NCI-H128 (cell line): ENCODE results near the gene SFMBT1.
"Not testable (repeated sequence)": the region's sequence is repeated elsewhere in the genome, so short reads cannot be mapped to it uniquely, and the experiment has no call there.

ENCODE experiments used
- DNase-seq: peaks from one replicate; lab custom pipeline; 2025; ENCODE audit not compliant: unreplicated experiment; lab: John Stamatoyannopoulos, UW

The SFMBT1 gene

GRCh38 chr3:53039376-53039752, 6.5 kb downstream of the SFMBT1 start:
- DNase-seq, result no peak

GRCh38 chr3:53038679-53039375, 7.0 kb downstream of the SFMBT1 start:
- DNase-seq, result no peak

- DNase-seq, result no peak
These were observed 9.9 kb downstream of the SFMBT1 start for GRCh38 chr3:53035825-53036619.

- DNase-seq, result not testable (repeated sequence)
These were observed 10.9 kb downstream of the SFMBT1 start for GRCh38 chr3:53035018-53035417.

- not testable (repeated sequence) for DNase-seq
These were observed 11.5 kb downstream of the SFMBT1 start for GRCh38 chr3:53034411-53034810.

GRCh38 chr3:53032609-53033008, 13.3 kb downstream of the SFMBT1 start:
- DNase-seq, result no peak

GRCh38 chr3:53030619-53031449, 15.0 kb downstream of the SFMBT1 start:
- no peak for DNase-seq

GRCh38 chr3:53028641-53029040, 17.2 kb downstream of the SFMBT1 start:
- DNase-seq, result no peak

- no peak for DNase-seq
These were observed 18.5 kb downstream of the SFMBT1 start for GRCh38 chr3:53027254-53027844.

GRCh38 chr3:53026382-53027162, 19.3 kb downstream of the SFMBT1 start:
- no peak for DNase-seq

- DNase-seq, result no peak
These were observed 21.6 kb downstream of the SFMBT1 start for GRCh38 chr3:53024315-53024714.

- DNase-seq, result no peak
These were observed 22.6 kb downstream of the SFMBT1 start for GRCh38 chr3:53023072-53023823.

GRCh38 chr3:53022647-53023046, 23.2 kb downstream of the SFMBT1 start:
- no peak for DNase-seq

GRCh38 chr3:53016236-53016635, 29.6 kb downstream of the SFMBT1 start:
- no peak for DNase-seq

- DNase-seq, result no peak
These were observed 34.5 kb downstream of the SFMBT1 start for GRCh38 chr3:53011324-53011723.

- DNase-seq, result no peak
These were observed 35.9 kb downstream of the SFMBT1 start for GRCh38 chr3:53009826-53010539.

- no peak for DNase-seq
These were observed 36.9 kb downstream of the SFMBT1 start for GRCh38 chr3:53008932-53009331.

- DNase-seq, result no peak
These were observed 39.9 kb downstream of the SFMBT1 start for GRCh38 chr3:53005854-53006513.

GRCh38 chr3:53005338-53005737, 40.5 kb downstream of the SFMBT1 start:
- DNase-seq, result no peak
